ENCODE results near the gene NFKBIB. TPM values are rescaled to one million over a fixed set of nuclear protein-coding genes. Genes with fewer than 3 reads are reported as not detected.
A peak's percentile ranks its signal among the peaks of the same experiment; 100 is the strongest.

Gene NFKBIB
- polyA plus RNA-seq, 1 donor (not counting 4 experiments of a cell fraction or from before 2014, with no cell fraction given), result 12.3 TPM

GRCh38 chr19:38928391-38929001 is 28.7 kb downstream of the NFKBIB start:
- Histone ChIP-seq H2AFZ (ENCODE audit: control insufficient read depth, low read length) (no peak overlapping the region), H3K4me2 (ENCODE audit: control insufficient read depth, extremely low read depth, insufficient read depth, low read depth, low read length) (no peak overlapping the region), H3K27ac (ENCODE audit: control insufficient read depth, insufficient read depth, low read length) (no peak overlapping the region), H3K9me1 (ENCODE audit: control insufficient read depth, extremely low read depth, insufficient read depth, low read length) (no peaks in the 10 kb centered on the region), H3K36me3 (ENCODE audit: control insufficient read depth in 2 of 2, extremely low read depth in 1 of 2, insufficient read depth in 2 of 2, low read length in 2 of 2) (peaks cover 14 to 15% of the 10 kb centered on the region in 2 experiments), H3K9me3 (ENCODE audit: control insufficient read depth, low read depth, low read length) (no peaks in the 10 kb centered on the region), H3K79me2 (ENCODE audit: control insufficient read depth, insufficient read depth, low read length) (peaks cover 41% of the 10 kb centered on the region), H3K4me3 (ENCODE audit: control insufficient read depth in 2 of 3, extremely low read depth in 1 of 3, insufficient read depth in 2 of 3, low read depth in 1 of 3, low read length in 3 of 3) (no peak overlapping the region), H3K27me3 (ENCODE audit: control insufficient read depth, extremely low read depth, insufficient read depth, low read length) (no peaks in the 10 kb centered on the region), H4K20me1 (ENCODE audit: control insufficient read depth, extremely low read depth, insufficient read depth, low read length) (no peaks in the 10 kb centered on the region), H3K4me1 (ENCODE audit: control insufficient read depth, extremely low read depth, insufficient read depth, low read length) (peaks cover 15% of the 10 kb centered on the region), H3K9ac (ENCODE audit: control insufficient read depth, extremely low read depth, insufficient read depth, low read length) (no peak overlapping the region)
- dilution Hi-C loops (cut with MboI; ENCODE audit: extremely low pct_ligation_motif_present, low sequenced_read_pairs), result no loop called here
- DNase-seq (ENCODE audit: low read depth, low spot score) (no peak), FAIRE-seq (no peak)
- TF ChIP-seq CTCF (optimal IDR thresholded peaks at IDR 0.05 in 1 of 3, IDR thresholded peaks at IDR 0.05 in 1 of 3, conservative IDR thresholded peaks at IDR 0.05 in 1 of 3; ENCODE audit: extremely low read depth in 1 of 3, insufficient read depth in 2 of 3, low read length in 3 of 3), result no peak
- no peak for TF ChIP-seq EZH2 (IDR thresholded peaks at IDR 0.05; ENCODE audit: low read length)

- Histone ChIP-seq H3K9me3 (ENCODE audit: control insufficient read depth, low read depth, low read length) (no peaks in the 10 kb centered on the region), H3K4me1 (ENCODE audit: control insufficient read depth, extremely low read depth, insufficient read depth, low read length) (peaks cover 15% of the 10 kb centered on the region), H3K4me3 (ENCODE audit: control insufficient read depth in 2 of 3, extremely low read depth in 1 of 3, insufficient read depth in 2 of 3, low read depth in 1 of 3, low read length in 3 of 3) (peak within 1 kb of the TSS; percentile 80 to 83 (median 81)), H3K27ac (ENCODE audit: control insufficient read depth, insufficient read depth, low read length) (peak within 1 kb of the TSS; percentile 98), H3K36me3 (ENCODE audit: control insufficient read depth in 2 of 2, extremely low read depth in 1 of 2, insufficient read depth in 2 of 2, low read length in 2 of 2) (peaks cover 8 to 12% of the 10 kb centered on the region in 2 experiments), H3K79me2 (ENCODE audit: control insufficient read depth, insufficient read depth, low read length) (peaks cover 43% of the 10 kb centered on the region), H2AFZ (ENCODE audit: control insufficient read depth, low read length) (peak within 1 kb of the TSS; percentile 100), H3K9me1 (ENCODE audit: control insufficient read depth, extremely low read depth, insufficient read depth, low read length) (no peaks in the 10 kb centered on the region), H4K20me1 (ENCODE audit: control insufficient read depth, extremely low read depth, insufficient read depth, low read length) (no peaks in the 10 kb centered on the region), H3K27me3 (ENCODE audit: control insufficient read depth, extremely low read depth, insufficient read depth, low read length) (no peaks in the 10 kb centered on the region), H3K9ac (ENCODE audit: control insufficient read depth, extremely low read depth, insufficient read depth, low read length) (peak within 1 kb of the TSS; percentile 96), H3K4me2 (ENCODE audit: control insufficient read depth, extremely low read depth, insufficient read depth, low read depth, low read length) (peak within 1 kb of the TSS; percentile 90)
- dilution Hi-C loops (cut with MboI; ENCODE audit: extremely low pct_ligation_motif_present, low sequenced_read_pairs), result no loop called here
- FAIRE-seq (no peak), DNase-seq (ENCODE audit: low read depth, low spot score) (peak; percentile 81)
- TF ChIP-seq CTCF (optimal IDR thresholded peaks at IDR 0.05 in 1 of 3, IDR thresholded peaks at IDR 0.05 in 1 of 3, conservative IDR thresholded peaks at IDR 0.05 in 1 of 3; ENCODE audit: extremely low read depth in 1 of 3, insufficient read depth in 2 of 3, low read length in 3 of 3), result peak; percentile 88 to 98 (median 98)
- TF ChIP-seq EZH2 (IDR thresholded peaks at IDR 0.05; ENCODE audit: low read length), result no peak
These were observed 30.4 kb downstream of the NFKBIB start, which contains the start of gene SARS2 for GRCh38 chr19:38929929-38930775. TSS of gene SARS2 (minus strand) at chr19:38930763. CDS start at chr19:38930736, 27 bp downstream.

Measured in keratinocyte (primary cell).